Loucy (cell line): ENCODE measurements around the gene IRAK1BP1.

ENCODE experiments used
- H2AFZ ChIP-seq: fragments of 200-600 bp; sonication (generic); 2 replicates; pipeline ENCODE4 v1.6.0; 2016; ENCODE audit warnings: antibody characterized with exemption, mild to moderate bottlenecking, low read length, moderate library complexity
- H3F3A ChIP-seq: fragments of 200-600 bp; 2 replicates; pipeline ENCODE4 v1.6.0; 2016; ENCODE audit warnings: antibody characterized with exemption, low read depth, mild to moderate bottlenecking
- H3K27me3 ChIP-seq: fragments of 200-600 bp; sonication (generic); 2 replicates; pipeline ENCODE4 v1.6.1; 2014; ENCODE audit warnings: low read length, mild to moderate bottlenecking; ENCODE audit not compliant: insufficient read depth, poor library complexity, severe bottlenecking
- H3K36me3 ChIP-seq: fragments of 200-600 bp; sonication (generic); 2 replicates; pipeline ENCODE4 v1.6.1; 2016; ENCODE audit warnings: low read length; ENCODE audit not compliant: insufficient read depth
- H3K4me1 ChIP-seq: fragments of 200-600 bp; sonication (generic); 2 replicates; pipeline ENCODE4 v1.5.1; 2014; ENCODE audit warnings: low read length, mild to moderate bottlenecking; ENCODE audit not compliant: insufficient read depth, poor library complexity, severe bottlenecking
- H3K4me2 ChIP-seq: fragments of 200-600 bp; sonication (generic); 2 replicates; pipeline ENCODE4 v1.6.0; 2014; ENCODE audit warnings: antibody characterized with exemption, low read length, low read depth, mild to moderate bottlenecking; ENCODE audit not compliant: poor library complexity, severe bottlenecking
- H3K4me3 ChIP-seq: fragments of 200-600 bp; sonication (generic); 2 replicates; pipeline ENCODE4 v1.5.1; 2014; ENCODE audit warnings: low read length, mild to moderate bottlenecking, mixed read lengths; ENCODE audit not compliant: poor library complexity, severe bottlenecking
- H3K79me2 ChIP-seq: fragments of 200-600 bp; sonication (generic); 2 replicates; pipeline ENCODE4 v1.6.1; 2014; ENCODE audit warnings: low read length; ENCODE audit not compliant: insufficient read depth
- H3K9ac ChIP-seq: fragments of 200-600 bp; sonication (generic); 2 replicates; pipeline ENCODE4 v1.6.0; 2014; ENCODE audit warnings: mild to moderate bottlenecking, low read depth, low read length, moderate library complexity; ENCODE audit not compliant: poor library complexity, severe bottlenecking
- H3K9me2 ChIP-seq: fragments of 200-600 bp; sonication (generic); replicated peaks from 2 replicates; pipeline ENCODE4 v1.6.1; 2016; ENCODE audit warnings: low read depth, low read length, mixed read lengths
- H3K9me3 ChIP-seq: fragments of 200-600 bp; sonication (generic); 2 replicates; pipeline ENCODE4 v1.6.1; 2014; ENCODE audit warnings: mild to moderate bottlenecking, antibody characterized with exemption, low read length, low read depth; ENCODE audit not compliant: insufficient read depth
- H4K20me1 ChIP-seq: fragments of 200-600 bp; sonication (generic); 2 replicates; pipeline ENCODE4 v1.6.0; 2014; ENCODE audit warnings: antibody characterized with exemption, low read length, mild to moderate bottlenecking; ENCODE audit not compliant: insufficient read depth, poor library complexity, severe bottlenecking
- EZH2phosphoT487 ChIP-seq: fragments of 200-600 bp; IDR thresholded peaks from 2 replicates; pipeline ENCODE4 v1.6.1; 2018; ENCODE audit warnings: antibody characterized with exemption, mild to moderate bottlenecking, moderate library complexity, borderline replicate concordance
- TF ChIP-seq, protein P1 (sequence below): fragments of 200-600 bp; sonication (generic); conservative IDR thresholded peaks from 2 replicates; pipeline ENCODE4 v1.5.1; 2014; ENCODE audit warnings: mild to moderate bottlenecking, antibody characterized with exemption, low read length

The IRAK1BP1 gene

DNA sequence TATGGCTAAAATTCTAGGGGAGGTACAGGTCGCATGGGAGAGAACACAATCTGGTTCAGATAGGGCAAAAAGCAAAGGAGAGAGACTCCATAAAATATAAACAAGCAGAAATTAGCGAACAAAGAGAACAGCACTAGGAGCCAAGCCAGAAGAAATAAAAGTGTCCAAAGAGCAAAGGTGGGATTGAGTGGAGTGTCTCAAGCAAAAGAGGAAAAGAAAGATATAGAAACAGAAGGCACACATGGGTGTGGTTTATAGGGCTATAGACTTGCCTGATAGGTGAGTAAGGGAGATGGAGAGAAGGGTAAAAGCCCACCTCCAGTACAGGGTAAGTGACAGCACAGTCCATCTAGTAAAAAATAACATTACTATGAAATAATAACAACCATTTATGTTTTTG, 36.5 kb upstream of the IRAK1BP1 start:
- Histone ChIP-seq H4K20me1 (no peaks in the 10 kb centered on the region), H3F3A (no peaks in the 10 kb centered on the region), H3K36me3 (no peaks in the 10 kb centered on the region), H3K79me2 (no peaks in the 10 kb centered on the region), H3K9me2 (no peaks in the 10 kb centered on the region), H3K9ac (no peak overlapping the region), H3K4me1 (no peaks in the 10 kb centered on the region), H3K27me3 (no peaks in the 10 kb centered on the region), H3K9me3 (no peaks in the 10 kb centered on the region), H3K4me2 (no peak overlapping the region), H2AFZ (no peak overlapping the region), H3K4me3 (no peak overlapping the region)
- TF ChIP-seq, protein P1, sequence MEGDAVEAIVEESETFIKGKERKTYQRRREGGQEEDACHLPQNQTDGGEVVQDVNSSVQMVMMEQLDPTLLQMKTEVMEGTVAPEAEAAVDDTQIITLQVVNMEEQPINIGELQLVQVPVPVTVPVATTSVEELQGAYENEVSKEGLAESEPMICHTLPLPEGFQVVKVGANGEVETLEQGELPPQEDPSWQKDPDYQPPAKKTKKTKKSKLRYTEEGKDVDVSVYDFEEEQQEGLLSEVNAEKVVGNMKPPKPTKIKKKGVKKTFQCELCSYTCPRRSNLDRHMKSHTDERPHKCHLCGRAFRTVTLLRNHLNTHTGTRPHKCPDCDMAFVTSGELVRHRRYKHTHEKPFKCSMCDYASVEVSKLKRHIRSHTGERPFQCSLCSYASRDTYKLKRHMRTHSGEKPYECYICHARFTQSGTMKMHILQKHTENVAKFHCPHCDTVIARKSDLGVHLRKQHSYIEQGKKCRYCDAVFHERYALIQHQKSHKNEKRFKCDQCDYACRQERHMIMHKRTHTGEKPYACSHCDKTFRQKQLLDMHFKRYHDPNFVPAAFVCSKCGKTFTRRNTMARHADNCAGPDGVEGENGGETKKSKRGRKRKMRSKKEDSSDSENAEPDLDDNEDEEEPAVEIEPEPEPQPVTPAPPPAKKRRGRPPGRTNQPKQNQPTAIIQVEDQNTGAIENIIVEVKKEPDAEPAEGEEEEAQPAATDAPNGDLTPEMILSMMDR, result no peak
- TF ChIP-seq EZH2phosphoT487, result no peak

DNA sequence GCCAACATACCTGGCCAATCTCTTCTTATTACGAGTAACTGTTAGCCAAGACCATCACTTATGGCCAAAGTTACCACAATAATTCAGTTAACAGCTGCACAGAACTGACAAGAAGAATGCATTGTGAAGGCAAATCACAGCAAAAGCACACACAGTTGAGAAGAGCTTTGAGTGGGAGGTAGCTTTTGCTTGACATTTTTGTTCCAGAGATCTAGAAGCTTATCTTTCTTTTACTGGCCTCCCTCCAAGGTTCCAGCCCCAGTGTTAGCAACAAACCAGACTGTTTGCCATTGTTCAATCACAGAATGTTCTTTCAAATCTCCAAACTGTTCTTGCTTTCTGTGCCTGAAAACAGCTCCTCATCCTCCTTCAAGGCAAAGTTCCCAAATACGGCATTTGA, 35.9 kb upstream of the IRAK1BP1 start:
- Histone ChIP-seq H3K36me3 (no peaks in the 10 kb centered on the region), H3F3A (no peaks in the 10 kb centered on the region), H3K79me2 (no peaks in the 10 kb centered on the region), H3K9me2 (no peaks in the 10 kb centered on the region), H3K9me3 (no peaks in the 10 kb centered on the region), H3K4me3 (no peak overlapping the region), H2AFZ (no peak overlapping the region), H3K4me2 (no peak overlapping the region), H3K4me1 (no peaks in the 10 kb centered on the region), H3K9ac (no peak overlapping the region), H3K27me3 (no peaks in the 10 kb centered on the region), H4K20me1 (no peaks in the 10 kb centered on the region)
- no peak for TF ChIP-seq EZH2phosphoT487
- TF ChIP-seq, protein P1, result no peak

DNA sequence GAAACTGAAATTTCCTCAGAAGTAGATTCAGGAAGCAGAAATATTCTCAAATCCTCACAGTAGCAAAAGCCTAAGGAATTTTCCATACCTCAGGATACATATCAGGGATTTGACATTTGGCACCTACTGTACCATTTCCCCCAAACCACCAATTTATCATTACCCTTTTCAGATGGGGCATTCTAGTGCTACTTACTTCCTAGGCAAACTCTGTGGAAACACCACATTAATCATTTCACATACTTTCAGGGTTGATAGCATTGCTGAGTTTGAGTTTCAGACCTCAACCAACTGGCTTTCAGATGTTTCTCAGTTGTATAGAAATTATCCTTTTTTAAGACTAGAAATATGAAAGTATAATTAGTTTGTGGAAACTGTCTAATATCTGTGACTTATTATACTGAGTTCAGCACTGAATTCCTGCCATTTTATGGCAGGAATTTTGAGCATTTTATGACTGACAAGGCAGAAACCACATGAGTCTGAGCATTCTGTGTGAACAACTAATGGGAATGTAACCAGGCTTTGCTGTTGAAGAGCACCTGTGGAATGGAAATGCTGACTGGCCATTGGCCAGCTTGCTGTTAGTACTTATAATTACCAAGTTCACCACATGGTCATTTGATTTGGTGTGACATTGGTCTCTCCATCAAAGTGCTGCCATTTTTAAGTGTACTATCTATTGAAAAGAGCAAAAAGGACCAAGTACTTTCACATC, 35.1 kb upstream of the IRAK1BP1 start:
- TF ChIP-seq, protein P1, result no peak
- no peak for TF ChIP-seq EZH2phosphoT487
- no peak overlapping the region for H3K4me2 ChIP-seq
- no peaks in the 10 kb centered on the region for H3K36me3 ChIP-seq
- H3K9me2 ChIP-seq, result no peaks in the 10 kb centered on the region
- no peaks in the 10 kb centered on the region for H4K20me1 ChIP-seq
- no peaks in the 10 kb centered on the region for H3K4me1 ChIP-seq
- no peaks in the 10 kb centered on the region for H3K27me3 ChIP-seq
- H3K79me2 ChIP-seq, result no peaks in the 10 kb centered on the region
- no peak overlapping the region for H2AFZ ChIP-seq
- H3K4me3 ChIP-seq, result no peak overlapping the region
- no peaks in the 10 kb centered on the region for H3K9me3 ChIP-seq
- no peaks in the 10 kb centered on the region for H3F3A ChIP-seq
- H3K9ac ChIP-seq, result no peak overlapping the region
